Ascending aorta (tissue), 2 donors: ENCODE measurements around the gene ZBTB7A. TPM values are rescaled to one million over a fixed set of nuclear protein-coding genes. Genes with fewer than 3 reads are reported as not detected.

Source experiments
- DNase-seq, 2 donors: peaks; one replicate each; pipeline ENCODE4 v3.0.0-alpha.2; 2019; ENCODE audit warnings: low spot score in 2 of 2
- H3K27ac ChIP-seq, 2 donors: fragments of 200-600 bp; sonication (generic); one replicate each; pipeline ENCODE4 v1.5.1; 2016 to 2017; ENCODE audit warnings: mild to moderate bottlenecking in 1 of 2
- H3K27me3 ChIP-seq: fragments of 200-600 bp; sonication (generic); one replicate; pipeline ENCODE4 v1.5.1; 2017
- H3K36me3 ChIP-seq, 2 donors: fragments of 200-600 bp; sonication (generic); one replicate each; pipeline ENCODE4 v1.5.1; 2016
- H3K4me1 ChIP-seq, 2 donors: fragments of 200-600 bp; sonication (generic); one replicate each; pipeline ENCODE4 v1.5.1; 2016 to 2017; ENCODE audit warnings: mild to moderate bottlenecking in 1 of 2
- H3K4me3 ChIP-seq, 2 donors: fragments of 200-600 bp; sonication (generic); one replicate each; pipeline ENCODE4 v1.5.1; 2016 to 2017; ENCODE audit warnings: mild to moderate bottlenecking in 1 of 2
- H3K9me3 ChIP-seq, 2 donors: fragments of 200-600 bp; sonication (generic); one replicate each; pipeline ENCODE4 v1.5.1; 2016
- CTCF ChIP-seq, 3 experiments: fragments of 200-600 bp in 2 of 3; fragments of 450-650 bp in 1 of 3; sonication (generic) in 2 of 3; IDR thresholded peaks; one replicate each; pipeline ENCODE4 v1.5.1; 2016 to 2019; ENCODE audit warnings: antibody characterized with exemption in 3 of 3, mild to moderate bottlenecking in 1 of 3, moderate library complexity in 1 of 3
- intact Hi-C: fragments of 100-400 bp; cut with DNase I; formaldehyde crosslinking; loops from one replicate; pipeline ENCODE4 v1.15.1; 2023
- total RNA-seq: library from RNA; depleted of rRNA; stranded (reverse); fragments of >200 nt; gene quantifications from one replicate; pipeline ENCODE4 v1.1.0, GENCODE V29; 2016

The ZBTB7A gene
- total RNA-seq, 1 donor from 2014 or later: 76.4 TPM

GRCh38 chr19:4090356-4091220 is 23.9 kb upstream of the ZBTB7A start:
- intact Hi-C loops: no loop called here
- no peak overlapping the region for H3K27ac ChIP-seq
- DNase-seq: no peak
- TF ChIP-seq CTCF (IDR thresholded peaks at IDR 0.05): no peak
- no peaks in the 10 kb centered on the region for H3K4me1 ChIP-seq
- no peaks in the 10 kb centered on the region for H3K27me3 ChIP-seq
- H3K9me3 ChIP-seq: no peaks in the 10 kb centered on the region
- H3K4me3 ChIP-seq: no peak overlapping the region
- H3K36me3 ChIP-seq: peaks cover 52 to 58% of the 10 kb centered on the region in 2 donors

GRCh38 chr19:4089946-4090345 is 23.2 kb upstream of the ZBTB7A start:
- Histone ChIP-seq H3K36me3 (peaks cover 49 to 55% of the 10 kb centered on the region in 2 donors), H3K27ac (no peak overlapping the region), H3K9me3 (no peaks in the 10 kb centered on the region), H3K27me3 (no peaks in the 10 kb centered on the region), H3K4me1 (no peaks in the 10 kb centered on the region), H3K4me3 (no peak overlapping the region)
- no peak for TF ChIP-seq CTCF (IDR thresholded peaks at IDR 0.05)
- intact Hi-C loops: no loop called here
- DNase-seq: no peak

- no peak for TF ChIP-seq CTCF (IDR thresholded peaks at IDR 0.05)
- peaks cover 44 to 50% of the 10 kb centered on the region in 2 donors for H3K36me3 ChIP-seq
- H3K27ac ChIP-seq: no peak overlapping the region
- H3K9me3 ChIP-seq: no peaks in the 10 kb centered on the region
- intact Hi-C loops: no loop called here
- no peaks in the 10 kb centered on the region for H3K4me1 ChIP-seq
- H3K4me3 ChIP-seq: no peak overlapping the region
- H3K27me3 ChIP-seq: no peaks in the 10 kb centered on the region
- no peak for DNase-seq
These were observed 22.8 kb upstream of the ZBTB7A start for GRCh38 chr19:4089400-4089908.

GRCh38 chr19:4088975-4089374 is 22.3 kb upstream of the ZBTB7A start:
- Histone ChIP-seq H3K4me3 (no peak overlapping the region), H3K27ac (no peak overlapping the region), H3K27me3 (no peaks in the 10 kb centered on the region), H3K36me3 (peaks cover 39 to 45% of the 10 kb centered on the region in 2 donors), H3K9me3 (no peaks in the 10 kb centered on the region), H3K4me1 (no peaks in the 10 kb centered on the region)
- no peak for TF ChIP-seq CTCF (IDR thresholded peaks at IDR 0.05)
- no peak for DNase-seq
- intact Hi-C loops: no loop called here

GRCh38 chr19:4087787-4088679 is 21.3 kb upstream of the ZBTB7A start:
- Histone ChIP-seq H3K9me3 (no peaks in the 10 kb centered on the region), H3K36me3 (peaks cover 30 to 36% of the 10 kb centered on the region in 2 donors), H3K4me1 (no peaks in the 10 kb centered on the region), H3K27me3 (no peaks in the 10 kb centered on the region), H3K27ac (no peak overlapping the region), H3K4me3 (no peak overlapping the region)
- no peak for DNase-seq
- intact Hi-C loops: no loop called here
- TF ChIP-seq CTCF (IDR thresholded peaks at IDR 0.05): no peak
